Ascending aorta (tissue), 2 donors: ENCODE results near the gene FAM3A. TPM values are rescaled to one million over a fixed set of nuclear protein-coding genes. Genes with fewer than 3 reads are reported as not detected.

Source experiments
- DNase-seq, 2 donors: peaks; one replicate each; pipeline ENCODE4 v3.0.0-alpha.2; 2019; ENCODE audit warnings: low spot score in 2 of 2
- H3K27ac ChIP-seq, 2 donors: fragments of 200-600 bp; sonication (generic); one replicate each; pipeline ENCODE4 v1.5.1; 2016 to 2017; ENCODE audit warnings: mild to moderate bottlenecking in 1 of 2
- H3K27me3 ChIP-seq: fragments of 200-600 bp; sonication (generic); one replicate; pipeline ENCODE4 v1.5.1; 2017
- H3K36me3 ChIP-seq, 2 donors: fragments of 200-600 bp; sonication (generic); one replicate each; pipeline ENCODE4 v1.5.1; 2016
- H3K4me1 ChIP-seq, 2 donors: fragments of 200-600 bp; sonication (generic); one replicate each; pipeline ENCODE4 v1.5.1; 2016 to 2017; ENCODE audit warnings: mild to moderate bottlenecking in 1 of 2
- H3K4me3 ChIP-seq, 2 donors: fragments of 200-600 bp; sonication (generic); one replicate each; pipeline ENCODE4 v1.5.1; 2016 to 2017; ENCODE audit warnings: mild to moderate bottlenecking in 1 of 2
- H3K9me3 ChIP-seq, 2 donors: fragments of 200-600 bp; sonication (generic); one replicate each; pipeline ENCODE4 v1.5.1; 2016
- intact Hi-C: fragments of 100-400 bp; cut with DNase I; formaldehyde crosslinking; loops from one replicate; pipeline ENCODE4 v1.15.1; 2023
- total RNA-seq: library from RNA; depleted of rRNA; stranded (reverse); fragments of >200 nt; gene quantifications from one replicate; pipeline ENCODE4 v1.1.0, GENCODE V29; 2016
- TF ChIP-seq, protein P1 (sequence below), 3 experiments: fragments of 200-600 bp in 2 of 3; fragments of 450-650 bp in 1 of 3; sonication (generic) in 2 of 3; IDR thresholded peaks; one replicate each; pipeline ENCODE4 v1.5.1; 2016 to 2019; ENCODE audit warnings: antibody characterized with exemption in 3 of 3, mild to moderate bottlenecking in 1 of 3, moderate library complexity in 1 of 3

Gene FAM3A
- total RNA-seq, 1 donor from 2014 or later = 69.9 TPM

DNA sequence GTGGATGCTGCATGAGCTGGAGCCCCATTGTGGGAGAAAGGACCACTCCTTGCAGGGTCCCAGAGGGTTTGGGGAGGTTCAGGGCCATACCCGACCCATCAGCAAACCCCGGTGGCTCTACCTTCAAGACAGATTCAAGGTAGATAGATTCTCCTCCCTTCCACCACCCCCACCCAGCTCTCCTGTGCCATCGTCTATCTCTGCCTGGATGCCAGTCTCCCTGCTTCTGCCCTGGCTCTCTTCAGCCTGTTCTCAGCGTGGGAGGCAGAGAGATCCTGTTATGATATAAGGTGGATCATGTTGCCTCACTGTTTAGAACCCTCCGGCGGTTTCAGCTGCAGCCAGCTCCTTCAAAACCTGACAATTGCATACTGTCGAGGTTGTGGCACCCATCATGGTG is 42.3 kb downstream of the FAM3A start:
- H3K4me1 ChIP-seq = no peaks in the 10 kb centered on the region
- intact Hi-C loops = no loop called here
- DNase-seq = no peak
- H3K4me3 ChIP-seq = no peak overlapping the region
- H3K36me3 ChIP-seq = peaks cover 21 to 24% of the 10 kb centered on the region in 2 donors
- no peak overlapping the region for H3K27ac ChIP-seq
- H3K9me3 ChIP-seq = no peaks in the 10 kb centered on the region
- no peaks in the 10 kb centered on the region for H3K27me3 ChIP-seq
- TF ChIP-seq, protein P1, sequence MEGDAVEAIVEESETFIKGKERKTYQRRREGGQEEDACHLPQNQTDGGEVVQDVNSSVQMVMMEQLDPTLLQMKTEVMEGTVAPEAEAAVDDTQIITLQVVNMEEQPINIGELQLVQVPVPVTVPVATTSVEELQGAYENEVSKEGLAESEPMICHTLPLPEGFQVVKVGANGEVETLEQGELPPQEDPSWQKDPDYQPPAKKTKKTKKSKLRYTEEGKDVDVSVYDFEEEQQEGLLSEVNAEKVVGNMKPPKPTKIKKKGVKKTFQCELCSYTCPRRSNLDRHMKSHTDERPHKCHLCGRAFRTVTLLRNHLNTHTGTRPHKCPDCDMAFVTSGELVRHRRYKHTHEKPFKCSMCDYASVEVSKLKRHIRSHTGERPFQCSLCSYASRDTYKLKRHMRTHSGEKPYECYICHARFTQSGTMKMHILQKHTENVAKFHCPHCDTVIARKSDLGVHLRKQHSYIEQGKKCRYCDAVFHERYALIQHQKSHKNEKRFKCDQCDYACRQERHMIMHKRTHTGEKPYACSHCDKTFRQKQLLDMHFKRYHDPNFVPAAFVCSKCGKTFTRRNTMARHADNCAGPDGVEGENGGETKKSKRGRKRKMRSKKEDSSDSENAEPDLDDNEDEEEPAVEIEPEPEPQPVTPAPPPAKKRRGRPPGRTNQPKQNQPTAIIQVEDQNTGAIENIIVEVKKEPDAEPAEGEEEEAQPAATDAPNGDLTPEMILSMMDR (IDR thresholded peaks at IDR 0.05) = no peak

DNA sequence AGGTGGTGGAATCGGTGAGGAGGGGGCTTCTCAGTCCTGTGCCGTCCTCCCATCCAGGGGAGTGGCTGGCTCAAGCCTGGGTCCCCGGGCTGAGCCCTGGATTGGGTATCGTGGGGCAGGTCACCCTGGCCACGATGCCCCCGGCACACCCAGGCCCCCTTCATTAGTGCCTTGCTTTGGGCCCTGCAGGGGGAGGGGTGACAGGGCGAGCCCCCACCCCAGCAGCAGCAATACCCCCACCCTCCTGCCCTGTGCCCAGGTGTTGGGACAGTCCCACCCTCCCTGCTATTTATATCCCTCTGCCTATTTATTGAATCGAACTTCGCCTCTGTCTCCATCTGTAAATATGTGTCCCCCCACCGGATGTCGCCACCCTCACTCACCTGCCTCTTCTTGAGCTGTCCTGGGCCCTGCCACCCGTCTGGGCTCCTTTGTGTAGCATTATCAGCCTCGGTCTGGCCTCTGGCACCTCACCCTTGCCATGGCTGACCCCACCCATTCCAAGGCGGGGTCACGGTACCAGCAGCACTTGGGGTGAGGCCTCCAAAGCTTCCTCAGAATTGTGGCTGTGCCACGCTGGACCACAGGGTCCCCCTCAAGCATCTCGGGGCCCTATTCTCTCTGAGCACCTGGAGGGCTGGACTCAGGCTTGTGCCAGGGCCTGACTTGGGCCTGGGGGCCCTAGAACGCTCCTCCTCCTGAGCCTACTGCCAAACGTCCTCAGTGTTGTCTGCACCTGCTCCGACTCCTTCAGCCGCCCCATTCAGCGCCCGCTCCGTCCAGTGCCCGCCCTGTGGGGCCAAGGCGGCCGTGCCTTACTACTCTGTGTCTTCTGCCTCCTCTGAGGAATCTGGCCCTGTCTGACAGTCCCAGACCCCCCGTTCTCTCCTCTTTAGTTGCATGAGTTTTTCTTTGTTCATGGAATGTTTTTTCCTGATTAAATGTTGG is 43.1 kb downstream of the FAM3A start:
- H3K9me3 ChIP-seq = no peaks in the 10 kb centered on the region
- no peak overlapping the region for H3K4me3 ChIP-seq
- peaks cover 28 to 30% of the 10 kb centered on the region in 2 donors for H3K36me3 ChIP-seq
- H3K27ac ChIP-seq = no peak overlapping the region
- TF ChIP-seq, protein P1 (IDR thresholded peaks at IDR 0.05) = no peak
- intact Hi-C loops = no loop called here
- no peaks in the 10 kb centered on the region for H3K4me1 ChIP-seq
- no peaks in the 10 kb centered on the region for H3K27me3 ChIP-seq
- no peak for DNase-seq

DNA sequence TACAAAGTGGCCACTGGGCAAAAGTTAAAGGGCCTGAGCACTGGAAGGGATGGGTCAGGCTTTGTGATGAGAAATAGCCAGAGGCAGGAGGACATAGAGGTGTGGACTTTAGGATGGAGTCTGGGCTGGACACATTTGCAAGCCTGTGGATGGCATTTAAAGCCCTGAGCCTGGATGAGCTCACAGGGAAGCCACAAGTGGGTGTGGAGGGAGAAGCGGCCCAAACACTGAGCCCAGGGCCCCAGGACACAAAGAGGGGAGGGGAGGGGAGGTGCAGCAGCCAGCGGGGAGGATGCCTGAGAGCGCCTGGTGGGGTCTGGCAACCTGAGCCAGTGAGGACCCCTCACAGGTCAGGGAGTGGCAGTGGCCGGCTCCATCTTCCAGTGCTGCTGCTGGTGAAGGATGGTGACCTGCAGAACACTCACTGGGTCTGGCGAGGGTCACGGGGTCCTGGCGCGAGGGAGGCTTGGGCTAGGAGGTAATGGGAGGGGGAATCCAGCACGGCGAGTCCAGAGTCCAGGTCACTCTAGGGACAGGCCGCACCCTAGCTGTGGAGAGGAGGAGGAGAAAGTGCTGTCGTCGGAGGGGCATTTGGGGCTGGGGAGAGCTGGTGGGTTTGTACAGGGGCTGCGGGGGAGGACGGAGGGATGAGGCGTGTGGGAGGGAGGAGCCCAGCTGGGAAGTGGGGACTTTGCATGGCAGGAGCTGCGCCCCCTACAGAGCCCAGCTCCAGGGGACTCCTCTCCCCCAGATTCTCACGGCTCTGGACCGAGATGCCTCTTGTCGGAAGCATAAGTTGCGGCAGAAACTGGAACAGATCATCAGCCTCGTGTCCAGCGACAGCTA is 44.0 kb downstream of the FAM3A start:
- no peak for DNase-seq
- Histone ChIP-seq H3K4me1 (no peaks in the 10 kb centered on the region), H3K4me3 (no peak overlapping the region), H3K27ac (no peak overlapping the region), H3K27me3 (no peaks in the 10 kb centered on the region), H3K36me3 (peaks cover 35 to 39% of the 10 kb centered on the region in 2 donors), H3K9me3 (no peaks in the 10 kb centered on the region)
- TF ChIP-seq, protein P1 (IDR thresholded peaks at IDR 0.05) = no peak
- intact Hi-C loops = no loop called here

DNA sequence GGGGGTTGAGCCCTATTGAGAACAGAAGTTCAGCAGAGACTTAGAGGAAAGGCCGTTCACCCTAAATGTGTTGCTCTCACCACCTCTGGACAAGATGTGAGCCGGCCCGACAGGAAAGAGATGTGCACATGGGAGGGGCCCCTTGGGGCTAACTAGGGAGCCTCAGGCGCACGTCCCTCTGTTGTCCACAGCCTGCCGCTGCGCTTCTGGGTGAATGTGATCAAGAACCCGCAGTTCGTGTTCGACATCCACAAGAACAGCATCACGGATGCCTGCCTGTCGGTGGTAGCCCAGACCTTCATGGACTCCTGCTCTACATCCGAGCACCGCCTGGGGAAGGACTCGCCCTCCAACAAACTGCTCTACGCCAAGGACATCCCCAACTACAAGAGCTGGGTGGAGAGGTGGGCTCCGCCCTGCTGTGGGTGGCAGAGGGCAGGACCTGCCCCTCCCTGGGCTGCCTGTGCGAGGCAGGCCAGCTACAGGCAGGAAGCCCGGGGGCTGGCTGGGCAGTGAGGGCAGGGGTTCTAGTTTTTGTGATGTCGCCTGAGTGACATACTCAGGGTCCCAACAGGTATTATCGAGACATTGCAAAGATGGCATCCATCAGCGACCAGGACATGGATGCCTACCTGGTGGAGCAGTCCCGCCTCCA is 45.0 kb downstream of the FAM3A start:
- TF ChIP-seq, protein P1 (IDR thresholded peaks at IDR 0.05) = no peak
- H3K36me3 ChIP-seq = peaks cover 45 to 48% of the 10 kb centered on the region in 2 donors
- H3K9me3 ChIP-seq = no peaks in the 10 kb centered on the region
- no peaks in the 10 kb centered on the region for H3K27me3 ChIP-seq
- no peak overlapping the region for H3K27ac ChIP-seq
- DNase-seq = no peak
- intact Hi-C loops = no loop called here
- no peaks in the 10 kb centered on the region for H3K4me1 ChIP-seq
- no peak overlapping the region for H3K4me3 ChIP-seq

DNA sequence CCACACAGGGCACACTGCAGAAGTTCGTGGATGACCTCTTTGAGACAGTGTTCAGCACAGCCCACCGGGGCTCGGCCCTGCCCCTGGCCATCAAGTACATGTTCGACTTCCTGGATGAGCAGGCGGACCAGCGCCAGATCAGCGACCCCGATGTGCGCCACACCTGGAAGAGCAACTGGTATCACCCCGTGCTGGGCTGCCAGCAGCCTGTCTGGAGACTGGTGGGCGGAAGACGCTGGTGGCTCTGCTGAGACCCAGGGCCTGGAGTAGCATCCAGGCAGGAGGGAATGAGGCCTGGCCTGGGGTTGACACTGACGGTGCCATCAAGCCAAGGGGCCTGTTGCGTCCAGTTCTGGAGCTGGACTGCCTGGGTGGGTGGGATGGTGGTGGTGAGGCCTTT is 45.6 kb downstream of the FAM3A start:
- Histone ChIP-seq H3K9me3 (no peaks in the 10 kb centered on the region), H3K4me1 (no peaks in the 10 kb centered on the region), H3K27ac (no peak overlapping the region), H3K27me3 (no peaks in the 10 kb centered on the region), H3K4me3 (no peak overlapping the region), H3K36me3 (peaks cover 51 to 54% of the 10 kb centered on the region in 2 donors)
- no peak for DNase-seq
- intact Hi-C loops = no loop called here
- TF ChIP-seq, protein P1 (IDR thresholded peaks at IDR 0.05) = no peak
